GM19043 (cell line): Measurements from ENCODE around the gene DEGS2.

ENCODE experiments used
- ATAC-seq: cut with Tn5 transposase; IDR thresholded peaks from one replicate; pipeline ENCODE4 v1.9.1; 2021; ENCODE audit warnings: low read depth; ENCODE audit not compliant: unreplicated experiment

Gene DEGS2

GRCh38 chr14:100100032-100100703 is 59.3 kb downstream of the DEGS2 start:
- no peak for ATAC-seq

GRCh38 chr14:100098171-100098570 is 61.3 kb downstream of the DEGS2 start:
- no peak for ATAC-seq

GRCh38 chr14:100096656-100097055 is 62.8 kb downstream of the DEGS2 start:
- no peak for ATAC-seq
